Neural progenitor cell (in vitro differentiated cells): ENCODE data around the gene CHST6.

Experiments
- EZH2 ChIP-seq: fragments of 200-600 bp; sonication (generic); IDR thresholded peaks from 2 replicates; pipeline ENCODE4 v1.6.1; 2017; ENCODE audit warnings: antibody characterized with exemption, mild to moderate bottlenecking, moderate library complexity
- EZH2phosphoT487 ChIP-seq: fragments of 200-600 bp; sonication (generic); IDR thresholded peaks from 2 replicates; pipeline ENCODE4 v1.6.1; 2017; ENCODE audit warnings: antibody characterized with exemption
- TF ChIP-seq, protein P1 (sequence below): fragments of 200-600 bp; sonication (generic); IDR thresholded peaks from 2 replicates; pipeline ENCODE4 v1.5.1; 2017; ENCODE audit warnings: antibody characterized with exemption, mild to moderate bottlenecking

- TF ChIP-seq, protein P1, sequence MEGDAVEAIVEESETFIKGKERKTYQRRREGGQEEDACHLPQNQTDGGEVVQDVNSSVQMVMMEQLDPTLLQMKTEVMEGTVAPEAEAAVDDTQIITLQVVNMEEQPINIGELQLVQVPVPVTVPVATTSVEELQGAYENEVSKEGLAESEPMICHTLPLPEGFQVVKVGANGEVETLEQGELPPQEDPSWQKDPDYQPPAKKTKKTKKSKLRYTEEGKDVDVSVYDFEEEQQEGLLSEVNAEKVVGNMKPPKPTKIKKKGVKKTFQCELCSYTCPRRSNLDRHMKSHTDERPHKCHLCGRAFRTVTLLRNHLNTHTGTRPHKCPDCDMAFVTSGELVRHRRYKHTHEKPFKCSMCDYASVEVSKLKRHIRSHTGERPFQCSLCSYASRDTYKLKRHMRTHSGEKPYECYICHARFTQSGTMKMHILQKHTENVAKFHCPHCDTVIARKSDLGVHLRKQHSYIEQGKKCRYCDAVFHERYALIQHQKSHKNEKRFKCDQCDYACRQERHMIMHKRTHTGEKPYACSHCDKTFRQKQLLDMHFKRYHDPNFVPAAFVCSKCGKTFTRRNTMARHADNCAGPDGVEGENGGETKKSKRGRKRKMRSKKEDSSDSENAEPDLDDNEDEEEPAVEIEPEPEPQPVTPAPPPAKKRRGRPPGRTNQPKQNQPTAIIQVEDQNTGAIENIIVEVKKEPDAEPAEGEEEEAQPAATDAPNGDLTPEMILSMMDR, result no peak
- TF ChIP-seq EZH2phosphoT487 (no peak), EZH2 (no peak)
Observed at GRCh38 chr16:75459691-75460090, 35.5 kb downstream of the CHST6 start.
